ENCODE results near the gene TMEM207.
"Not testable (repeated sequence)": the region's sequence is repeated elsewhere in the genome, so short reads cannot be mapped to it uniquely, and the experiment has no call there.

TMEM207 gene

GRCh38 chr3:190449801-190450200 is at the start of gene TMEM207:
Gene TMEM207 (minus strand): TSS chr3:190449901. CDS start chr3:190449809, 92 bp downstream.
- no peak for DNase-seq

GRCh38 chr3:190499122-190499521 is 49.4 kb upstream of the TMEM207 start:
- DNase-seq: no peak

GRCh38 chr3:190498293-190498692 is 48.6 kb upstream of the TMEM207 start:
- DNase-seq: no peak

GRCh38 chr3:190497811-190498210 is 48.1 kb upstream of the TMEM207 start:
- DNase-seq: no peak

- DNase-seq: no peak
Observed at GRCh38 chr3:190496859-190497258, 47.2 kb upstream of the TMEM207 start.

GRCh38 chr3:190495796-190496195 is 46.1 kb upstream of the TMEM207 start:
- DNase-seq: no peak

- DNase-seq: no peak
Observed at GRCh38 chr3:190495354-190495753, 45.7 kb upstream of the TMEM207 start.

- DNase-seq: no peak
Observed at GRCh38 chr3:190494907-190495306, 45.2 kb upstream of the TMEM207 start.

- no peak for DNase-seq
Observed at GRCh38 chr3:190492966-190493365, 43.3 kb upstream of the TMEM207 start.

- DNase-seq: no peak
Observed at GRCh38 chr3:190492129-190492528, 42.4 kb upstream of the TMEM207 start.

- DNase-seq: no peak
Observed at GRCh38 chr3:190491533-190492054, 41.9 kb upstream of the TMEM207 start.

GRCh38 chr3:190486908-190487607 is 37.4 kb upstream of the TMEM207 start:
- DNase-seq: no peak

- no peak for DNase-seq
Observed at GRCh38 chr3:190486533-190486864, 36.8 kb upstream of the TMEM207 start.

- DNase-seq: no peak
Observed at GRCh38 chr3:190485830-190486532, 36.3 kb upstream of the TMEM207 start.

GRCh38 chr3:190481779-190482178 is 32.1 kb upstream of the TMEM207 start:
- no peak for DNase-seq

- not testable (repeated sequence) for DNase-seq
Observed at GRCh38 chr3:190473261-190473660, 23.6 kb upstream of the TMEM207 start.

GRCh38 chr3:190467922-190468321 is 18.2 kb upstream of the TMEM207 start:
- no peak for DNase-seq

- DNase-seq: peak in 1 of 2 experiments; percentile 16
Observed at GRCh38 chr3:190458040-190458439, 8.3 kb upstream of the TMEM207 start.

GRCh38 chr3:190456770-190457169 is 7.1 kb upstream of the TMEM207 start:
- DNase-seq: no peak

- DNase-seq: no peak
Observed at GRCh38 chr3:190455828-190456227, 6.1 kb upstream of the TMEM207 start.

GRCh38 chr3:190448256-190448655 is 1.4 kb downstream of the TMEM207 start:
- DNase-seq: no peak

- peak in 1 of 2 experiments; percentile 11 for DNase-seq
Observed at GRCh38 chr3:190446573-190447279, 3.0 kb downstream of the TMEM207 start.

GRCh38 chr3:190444576-190445145 is 5.0 kb downstream of the TMEM207 start:
- DNase-seq: no peak

Data from SW 1271 (cell line).